GM21528 (cell line): Measurements from ENCODE around the gene RPTOR.
"Not testable (repeated sequence)": the region's sequence is repeated elsewhere in the genome, so short reads cannot be mapped to it uniquely, and the experiment has no call there.

ENCODE experiments used
- ATAC-seq: cut with Tn5 transposase; IDR thresholded peaks from one replicate; pipeline ENCODE4 v1.9.1; 2021; ENCODE audit warnings: mild to moderate bottlenecking, moderate library complexity; ENCODE audit not compliant: unreplicated experiment, low FRiP score

Gene RPTOR

GRCh38 chr17:80803451-80804428 lies 259.1 kb downstream of the RPTOR start:
- no peak for ATAC-seq

- no peak for ATAC-seq
These were observed 259.8 kb downstream of the RPTOR start for GRCh38 chr17:80804466-80804865.

GRCh38 chr17:80805032-80805751 lies 260.6 kb downstream of the RPTOR start:
- no peak for ATAC-seq

- no peak for ATAC-seq
These were observed 262.4 kb downstream of the RPTOR start for GRCh38 chr17:80807014-80807413.

GRCh38 chr17:80807882-80808281 lies 263.2 kb downstream of the RPTOR start:
- ATAC-seq = no peak

- no peak for ATAC-seq
These were observed 266.8 kb downstream of the RPTOR start for GRCh38 chr17:80811181-80812105.

- no peak for ATAC-seq
These were observed 267.9 kb downstream of the RPTOR start for GRCh38 chr17:80812362-80813088.

GRCh38 chr17:80813318-80813717 lies 268.7 kb downstream of the RPTOR start:
- ATAC-seq = no peak

- no peak for ATAC-seq
These were observed 269.9 kb downstream of the RPTOR start for GRCh38 chr17:80814491-80814890.

- ATAC-seq = no peak
These were observed 270.6 kb downstream of the RPTOR start for GRCh38 chr17:80815151-80815681.

- not testable (repeated sequence) for ATAC-seq
These were observed 271.1 kb downstream of the RPTOR start for GRCh38 chr17:80815718-80816117.

GRCh38 chr17:80816241-80817103 lies 271.8 kb downstream of the RPTOR start:
- no peak for ATAC-seq

- ATAC-seq = no peak
These were observed 272.7 kb downstream of the RPTOR start for GRCh38 chr17:80817321-80817845.

- no peak for ATAC-seq
These were observed 273.2 kb downstream of the RPTOR start for GRCh38 chr17:80817861-80818260.

- no peak for ATAC-seq
These were observed 274.2 kb downstream of the RPTOR start for GRCh38 chr17:80818871-80819270.

- no peak for ATAC-seq
These were observed 275.0 kb downstream of the RPTOR start for GRCh38 chr17:80819422-80820164.

- ATAC-seq = no peak
These were observed 275.7 kb downstream of the RPTOR start for GRCh38 chr17:80820331-80820730.

GRCh38 chr17:80821546-80821945 lies 276.9 kb downstream of the RPTOR start:
- ATAC-seq = no peak
